ENCODE results near the gene NIN.

- no peak for TF ChIP-seq SIN3A (IDR thresholded peaks at IDR 0.05; ENCODE audit: borderline replicate concordance, insufficient read depth, low read length)
- TF ChIP-seq POLR2AphosphoS5 (IDR thresholded peaks at IDR 0.05; ENCODE audit: low read depth, low read length) = no peak
- no peak for TF ChIP-seq REST (IDR thresholded peaks at IDR 0.05; ENCODE audit: insufficient read depth in 1 of 2, low read depth in 2 of 2, low read length in 2 of 2)
Observed at GRCh38 chr14:50801706-50802105, 29.3 kb downstream of the NIN start.

Measured in PFSK-1 (cell line).